ENCODE measurements around the gene PRKG1.

DNA sequence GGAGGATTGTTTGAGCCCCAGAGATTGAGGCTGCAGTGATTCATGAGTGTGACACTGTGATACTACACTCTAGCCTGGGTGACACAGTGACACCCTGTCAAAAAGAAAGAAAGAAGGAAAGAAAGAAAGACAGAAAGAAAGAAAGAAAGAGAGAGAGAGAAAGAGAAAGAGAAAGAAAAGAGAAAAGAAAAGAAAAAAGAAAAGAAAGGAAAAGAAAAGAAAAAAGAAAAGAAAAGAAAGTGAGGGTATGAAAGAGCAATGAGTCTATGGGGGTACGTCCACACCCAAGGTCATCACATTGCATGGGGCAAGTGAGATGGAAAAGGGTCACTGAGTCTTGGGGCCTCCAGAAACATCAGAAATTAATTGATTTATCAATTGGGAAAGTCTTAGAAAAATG lies 760.3 kb downstream of the PRKG1 start:
- TF ChIP-seq, protein P1, sequence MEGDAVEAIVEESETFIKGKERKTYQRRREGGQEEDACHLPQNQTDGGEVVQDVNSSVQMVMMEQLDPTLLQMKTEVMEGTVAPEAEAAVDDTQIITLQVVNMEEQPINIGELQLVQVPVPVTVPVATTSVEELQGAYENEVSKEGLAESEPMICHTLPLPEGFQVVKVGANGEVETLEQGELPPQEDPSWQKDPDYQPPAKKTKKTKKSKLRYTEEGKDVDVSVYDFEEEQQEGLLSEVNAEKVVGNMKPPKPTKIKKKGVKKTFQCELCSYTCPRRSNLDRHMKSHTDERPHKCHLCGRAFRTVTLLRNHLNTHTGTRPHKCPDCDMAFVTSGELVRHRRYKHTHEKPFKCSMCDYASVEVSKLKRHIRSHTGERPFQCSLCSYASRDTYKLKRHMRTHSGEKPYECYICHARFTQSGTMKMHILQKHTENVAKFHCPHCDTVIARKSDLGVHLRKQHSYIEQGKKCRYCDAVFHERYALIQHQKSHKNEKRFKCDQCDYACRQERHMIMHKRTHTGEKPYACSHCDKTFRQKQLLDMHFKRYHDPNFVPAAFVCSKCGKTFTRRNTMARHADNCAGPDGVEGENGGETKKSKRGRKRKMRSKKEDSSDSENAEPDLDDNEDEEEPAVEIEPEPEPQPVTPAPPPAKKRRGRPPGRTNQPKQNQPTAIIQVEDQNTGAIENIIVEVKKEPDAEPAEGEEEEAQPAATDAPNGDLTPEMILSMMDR (conservative IDR thresholded peaks at IDR 0.05; ENCODE audit: low read length): no peak
- TF ChIP-seq EZH2phosphoT487 (IDR thresholded peaks at IDR 0.05; ENCODE audit: borderline replicate concordance): no peak

Measured in Loucy (cell line).